CD4-positive, alpha-beta T cell treated with Interferon gamma for 1 hour (primary cell): ENCODE data around the gene ATP5MK.
"Not testable (repeated sequence)": the region's sequence is repeated elsewhere in the genome, so short reads cannot be mapped to it uniquely, and the experiment has no call there.

Source experiments
- DNase-seq: peaks from one replicate; pipeline ENCODE4 v3.0.0-alpha.2; 2020

The ATP5MK gene, protein sequence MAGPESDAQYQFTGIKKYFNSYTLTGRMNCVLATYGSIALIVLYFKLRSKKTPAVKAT

GRCh38 chr10:103396067-103396788 is at the start of gene ATP5MK, which contains the start of gene PDCD11:
TSS of gene ATP5MK (minus strand) at chr10:103396475. CDS start at chr10:103392457, 4,018 bp downstream.
TSS of gene PDCD11 (plus strand) at chr10:103396626. CDS start at chr10:103398427, 1,801 bp downstream.
- DNase-seq: peak; percentile 95

- DNase-seq: no peak
Observed at GRCh38 chr10:103445366-103445765, 49.1 kb upstream of the ATP5MK start.

- DNase-seq: no peak
Observed at GRCh38 chr10:103444478-103444877, 48.2 kb upstream of the ATP5MK start.

GRCh38 chr10:103443475-103444185 is 47.4 kb upstream of the ATP5MK start:
- no peak for DNase-seq

- no peak for DNase-seq
Observed at GRCh38 chr10:103442031-103442461, 45.8 kb upstream of the ATP5MK start.

- no peak for DNase-seq
Observed at GRCh38 chr10:103441611-103442010, 45.3 kb upstream of the ATP5MK start.

- DNase-seq: no peak
Observed at GRCh38 chr10:103441206-103441605, 44.9 kb upstream of the ATP5MK start.

GRCh38 chr10:103440416-103440815 is 44.1 kb upstream of the ATP5MK start:
- no peak for DNase-seq

DNA sequence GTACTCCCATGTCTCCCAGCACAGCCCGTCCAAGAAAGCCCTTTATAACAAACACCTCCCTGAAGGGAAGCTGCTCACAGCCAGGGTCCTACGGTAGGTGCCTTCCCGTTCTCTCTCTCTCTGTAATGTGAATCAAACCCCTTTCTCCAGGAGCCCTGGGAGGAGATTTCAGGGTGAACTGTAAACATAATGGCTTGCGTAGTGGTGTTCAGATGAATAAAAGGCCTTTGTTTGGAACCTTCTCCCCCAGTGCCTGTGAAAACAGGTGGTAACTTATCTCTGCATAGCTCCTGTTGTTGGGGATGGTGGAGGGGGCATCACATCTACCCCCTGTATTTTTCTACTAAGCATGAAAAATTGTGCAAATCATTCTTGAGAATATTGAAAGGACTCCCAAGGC is 43.5 kb upstream of the ATP5MK start:
- no peak for DNase-seq

DNA sequence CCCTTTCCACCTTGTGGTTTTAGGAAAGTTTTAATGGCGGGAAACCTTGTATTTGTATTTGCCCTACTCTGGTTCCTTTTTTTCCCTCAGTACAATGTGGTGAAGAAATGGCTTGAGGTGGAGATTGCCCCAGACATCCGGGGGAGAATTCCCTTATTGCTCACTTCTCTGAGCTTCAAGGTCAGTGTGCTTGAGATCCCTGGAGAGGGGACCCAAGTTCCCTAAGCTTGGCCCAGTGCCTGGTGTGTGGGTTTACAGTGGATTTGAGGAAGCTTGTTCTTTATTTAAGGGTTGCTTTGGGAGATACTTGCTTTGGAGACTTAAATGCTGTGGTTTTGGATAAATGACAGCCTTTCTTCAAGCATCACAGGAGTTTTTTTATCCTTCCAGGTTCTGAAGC is 37.6 kb upstream of the ATP5MK start:
- no peak for DNase-seq

DNA sequence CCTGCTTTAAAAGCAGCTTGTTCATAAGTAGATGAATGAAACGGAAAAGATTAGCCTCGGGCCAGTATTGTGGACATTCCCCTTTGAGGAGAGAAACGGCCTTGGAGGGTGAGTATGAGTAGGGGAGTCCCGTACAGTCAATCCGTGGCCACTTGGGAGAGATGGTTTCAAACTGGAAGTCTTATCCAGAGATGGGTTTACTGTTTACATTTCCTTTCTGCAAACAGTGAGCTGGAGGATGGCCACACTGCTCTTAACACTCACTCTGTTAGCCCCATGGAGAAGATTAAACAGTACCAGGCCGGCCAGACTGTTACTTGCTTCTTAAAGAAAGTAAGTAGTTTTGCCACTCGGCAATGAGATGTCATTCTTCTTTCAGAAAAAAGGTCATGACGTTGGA is 35.6 kb upstream of the ATP5MK start:
- no peak for DNase-seq

DNA sequence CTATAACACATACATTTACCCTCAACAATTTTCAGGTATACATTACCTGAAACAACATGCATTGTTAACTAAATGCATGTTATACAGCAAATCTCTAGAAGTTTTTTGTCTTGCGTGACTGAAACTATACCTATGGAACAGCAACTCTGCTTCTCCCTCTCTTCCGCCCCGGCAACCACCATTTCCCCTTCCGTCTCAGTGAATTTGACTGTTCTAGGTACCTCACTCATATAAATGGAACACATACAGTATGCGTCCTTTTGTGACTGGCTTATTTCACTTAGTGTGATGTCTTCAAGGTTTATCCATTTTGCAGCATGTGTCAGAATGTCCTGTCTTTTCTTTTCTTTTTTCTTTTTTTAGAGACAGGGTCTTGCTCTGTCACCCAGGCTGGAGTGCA is 33.4 kb upstream of the ATP5MK start:
- no peak for DNase-seq

DNA sequence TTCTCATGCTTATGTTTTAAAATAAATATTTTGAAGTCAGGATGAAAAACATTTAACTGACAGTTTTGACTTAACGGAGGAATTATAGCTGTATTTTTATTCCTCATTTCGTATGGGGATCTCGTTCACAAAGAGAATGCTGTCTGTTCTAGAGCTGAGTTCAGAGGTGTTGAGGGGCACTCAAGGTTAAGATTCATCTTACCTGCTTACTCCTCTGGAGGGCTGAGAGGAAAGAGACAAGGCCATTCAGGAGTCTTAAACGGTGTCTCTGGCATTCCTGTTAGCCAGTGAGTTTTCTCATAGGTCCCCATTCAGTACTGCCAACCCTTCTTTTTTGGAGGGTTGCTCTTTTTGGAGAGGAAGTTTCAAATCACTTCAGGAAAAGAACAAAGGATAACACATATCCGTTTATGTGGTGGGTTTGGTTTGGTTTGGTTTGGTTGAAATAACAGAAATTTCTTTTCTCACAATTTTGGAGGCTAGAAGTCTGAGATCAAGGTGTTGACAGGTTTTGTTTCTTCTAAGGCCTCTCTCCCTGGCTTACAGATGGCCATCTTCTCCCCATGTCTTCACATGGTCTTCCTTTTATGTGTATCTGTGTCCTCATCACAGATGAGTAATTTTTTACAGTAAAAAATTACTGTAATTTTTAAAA is 32.8 kb upstream of the ATP5MK start:
- DNase-seq: no peak

GRCh38 chr10:103427866-103428265 is 31.6 kb upstream of the ATP5MK start:
- DNase-seq: no peak

GRCh38 chr10:103423748-103424147 is 27.5 kb upstream of the ATP5MK start:
- DNase-seq: no peak

DNA sequence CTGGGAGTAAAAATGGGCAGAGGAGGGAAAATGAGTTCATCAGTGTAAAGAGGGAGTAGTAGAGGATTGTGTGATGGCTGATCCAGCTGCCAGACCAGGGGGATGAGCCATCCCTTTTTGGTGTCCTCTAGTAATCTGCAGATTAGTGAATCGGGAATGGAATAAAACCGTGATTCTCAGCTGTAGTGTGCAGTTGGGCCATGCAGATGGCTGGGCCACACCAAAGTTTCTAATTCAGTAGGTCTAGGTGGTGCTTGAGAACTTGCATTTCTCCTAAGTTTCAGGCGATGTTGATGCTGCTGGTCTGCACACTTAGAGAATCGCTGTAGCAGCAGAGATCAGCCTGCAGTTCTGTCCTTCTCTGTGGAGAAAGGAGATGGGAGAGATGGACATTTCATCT is 22.8 kb upstream of the ATP5MK start:
- no peak for DNase-seq

DNA sequence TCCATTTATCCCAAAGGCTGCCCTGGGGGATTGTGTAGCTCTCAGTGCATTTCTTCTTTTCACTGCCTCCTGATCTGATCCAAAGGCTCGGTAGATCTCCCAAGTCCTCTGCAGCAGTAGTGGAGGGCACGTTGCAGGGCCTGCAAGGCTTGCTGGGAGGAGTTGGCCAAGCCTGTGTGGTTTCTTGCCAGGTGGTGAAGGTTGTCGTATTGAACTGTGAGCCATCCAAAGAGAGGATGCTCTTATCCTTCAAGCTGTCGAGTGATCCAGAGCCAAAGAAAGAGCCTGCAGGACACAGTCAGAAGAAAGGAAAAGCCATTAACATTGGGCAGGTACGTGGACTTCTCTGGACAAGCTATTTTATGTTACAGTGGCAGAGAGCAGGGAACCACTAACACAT is 21.3 kb upstream of the ATP5MK start:
- no peak for DNase-seq

DNA sequence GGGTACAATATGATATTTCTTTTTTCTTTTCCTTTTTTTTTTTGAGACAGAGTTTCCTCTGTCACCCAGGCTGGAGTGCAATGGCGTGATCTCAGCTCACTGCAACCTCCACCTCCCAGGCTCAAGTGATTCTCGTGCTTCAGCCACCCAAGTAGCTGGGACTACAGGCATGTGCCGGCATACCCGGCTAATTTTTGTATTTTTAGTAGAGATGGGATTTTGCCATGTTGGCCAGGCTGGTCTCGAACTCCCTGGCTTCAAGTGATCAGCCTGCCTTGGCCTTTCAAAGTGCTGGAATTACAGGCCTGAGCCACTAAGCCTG is 20.8 kb upstream of the ATP5MK start:
- not testable (repeated sequence) for DNase-seq

- DNase-seq: peak; percentile 44
Observed at GRCh38 chr10:103416436-103417147, 20.3 kb upstream of the ATP5MK start.

DNA sequence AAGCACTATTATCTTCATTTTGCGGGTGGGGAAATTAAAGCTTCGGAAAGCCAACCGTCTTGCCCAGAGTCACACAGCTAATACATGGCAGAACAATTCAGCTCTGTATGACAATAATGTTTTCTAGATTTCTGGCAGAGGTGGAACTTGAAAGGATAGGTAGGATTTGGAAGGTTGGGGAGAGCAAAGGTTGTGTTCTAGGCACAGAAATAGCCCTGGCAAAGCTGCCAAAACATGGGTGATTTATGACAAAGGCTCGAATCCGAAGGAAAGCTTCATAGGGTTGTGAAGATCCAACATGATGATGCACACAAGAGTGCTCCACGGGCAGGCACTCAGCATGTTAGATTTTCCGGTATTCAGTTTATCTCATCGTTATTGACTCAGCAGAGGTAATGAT is 19.3 kb upstream of the ATP5MK start:
- DNase-seq: no peak

DNA sequence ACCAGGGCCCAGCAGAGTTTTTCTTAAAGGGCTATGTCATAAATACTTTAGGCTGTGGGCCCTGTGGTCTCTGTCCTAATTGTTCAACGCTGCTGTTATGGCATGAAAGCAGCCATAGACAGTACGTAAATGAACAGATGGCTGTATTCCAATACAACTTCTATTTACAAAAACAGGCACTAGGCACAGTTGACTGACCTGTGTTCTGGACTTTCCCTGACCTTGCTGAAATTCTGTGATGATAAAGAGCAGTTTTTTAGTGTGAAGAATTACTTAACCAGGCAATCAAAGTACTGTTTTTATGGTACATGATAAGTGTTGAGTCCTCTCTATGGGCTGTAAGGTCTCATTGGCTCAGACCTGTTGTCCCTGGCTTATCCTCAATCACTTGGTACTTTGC is 17.3 kb upstream of the ATP5MK start:
- DNase-seq: no peak

GRCh38 chr10:103397191-103397825 is 1.0 kb upstream of the ATP5MK start:
- DNase-seq: no peak

DNA sequence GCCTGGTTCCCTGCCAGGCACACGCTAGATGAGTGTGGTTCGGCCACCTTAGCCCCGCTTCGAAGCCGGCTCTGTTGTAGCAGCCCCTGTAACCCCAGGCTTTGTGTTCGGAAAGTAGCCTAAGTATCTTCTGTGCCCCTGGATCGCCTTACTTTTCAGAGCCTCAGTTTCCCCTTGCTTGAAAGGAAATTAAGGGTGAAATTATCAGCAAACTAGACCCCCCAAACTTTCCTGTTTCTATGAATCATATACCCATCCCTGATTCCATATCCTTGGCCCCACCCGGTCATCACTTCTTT is 463 bp upstream of the ATP5MK start:
- DNase-seq: no peak
